IMR-90 (cell line): ENCODE results near the gene CLEC5A. TPM values are rescaled to one million over a fixed set of nuclear protein-coding genes. Genes with fewer than 3 reads are reported as not detected.

ENCODE experiments used
- ATAC-seq: fragments of 200-7000 bp; cut with Tn5 transposase; 2 replicates; pipeline ENCODE4 v1.9.1; 2020; ENCODE audit warnings: low read depth, mild to moderate bottlenecking, moderate library complexity
- BruUV-seq: library from RNA; stranded (reverse); fragments of 400-500 nt; replicated peaks from 2 replicates; lab custom pipeline; 2021; lab: Mats Ljungman, UMichigan
- CTCF ChIA-PET: fragments of 300-600 bp; formaldehyde crosslinking; extraction: SDS; loops from one replicate; lab custom pipeline; 2021; ENCODE audit warnings: antibody characterized with exemption; lab: Yijun Ruan, JAX
- POLR2A ChIA-PET: fragments of 300-600 bp; sonication (Branson Sonifier 250); formaldehyde crosslinking; loops from one replicate; lab custom pipeline; 2022; ENCODE audit warnings: antibody characterized with exemption; ENCODE audit not compliant: unreplicated experiment; lab: Charles Lee
- DNase-seq: peaks from one replicate; pipeline ENCODE4 v3.0.0; 2013
- H2AFZ ChIP-seq: replicated peaks from 2 replicates; pipeline ENCODE3; 2013; ENCODE audit warnings: low read length, mild to moderate bottlenecking; ENCODE audit not compliant: poor library complexity
- H2AK5ac ChIP-seq: 2 replicates; pipeline ENCODE4 v1.6.1; 2013; ENCODE audit warnings: low read depth, low read length, inconsistent platforms
- H2AK9ac ChIP-seq: replicated peaks from 2 replicates; pipeline ENCODE3; 2013; ENCODE audit warnings: mild to moderate bottlenecking, low read depth, low read length, moderate library complexity; ENCODE audit not compliant: poor library complexity
- H2BK120ac ChIP-seq: 2 replicates; pipeline ENCODE4 v1.6.1; 2013; ENCODE audit warnings: low read depth, low read length, inconsistent platforms
- H2BK15ac ChIP-seq: 3 replicates; pipeline ENCODE4 v1.6.1; 2013; ENCODE audit warnings: low read depth, low read length, inconsistent platforms
- H2BK20ac ChIP-seq: 2 replicates; pipeline ENCODE4 v1.6.1; 2013; ENCODE audit warnings: low read depth, mild to moderate bottlenecking, inconsistent platforms, low read length, moderate library complexity
- H2BK5ac ChIP-seq: 2 replicates; pipeline ENCODE4 v1.6.1; 2013; ENCODE audit warnings: mild to moderate bottlenecking, low read depth, low read length, inconsistent platforms; ENCODE audit not compliant: poor library complexity, severe bottlenecking
- H3K14ac ChIP-seq: replicated peaks from 2 replicates; pipeline ENCODE4 v1.6.1; 2013; ENCODE audit warnings: low read depth, low read length, inconsistent platforms
- H3K18ac ChIP-seq: 2 replicates; pipeline ENCODE4 v1.6.1; 2013; ENCODE audit warnings: low read depth, low read length, control low read depth
- H3K23ac ChIP-seq: 2 replicates; pipeline ENCODE4 v1.6.1; 2013; ENCODE audit warnings: low read depth, low read length, inconsistent platforms
- H3K27ac ChIP-seq: 2 replicates; pipeline ENCODE4 v1.5.1; 2013; ENCODE audit warnings: mild to moderate bottlenecking, control low read depth, low read length; ENCODE audit not compliant: insufficient read depth
- H3K27me3 ChIP-seq: 2 replicates; pipeline ENCODE4 v1.6.1; 2013; ENCODE audit warnings: low read length; ENCODE audit not compliant: control insufficient read depth, insufficient read depth
- H3K36me3 ChIP-seq: 2 replicates; pipeline ENCODE4 v1.6.1; 2013; ENCODE audit warnings: low read length, mixed read lengths; ENCODE audit not compliant: control insufficient read depth, insufficient read depth
- H3K4ac ChIP-seq: 2 replicates; pipeline ENCODE4 v1.6.1; 2013; ENCODE audit warnings: low read depth, low read length, inconsistent platforms
- H3K4me1 ChIP-seq: 2 replicates; pipeline ENCODE4 v1.6.1; 2013; ENCODE audit warnings: low read length, mixed read lengths; ENCODE audit not compliant: control insufficient read depth, insufficient read depth
- H3K4me2 ChIP-seq: 2 replicates; pipeline ENCODE4 v1.6.1; 2013; ENCODE audit warnings: low read depth, mild to moderate bottlenecking, control low read depth, low read length, moderate library complexity
- H3K4me3 ChIP-seq: 2 replicates; pipeline ENCODE4 v1.5.1; 2013; ENCODE audit warnings: low read depth, mild to moderate bottlenecking, control low read depth, low read length, moderate library complexity; ENCODE audit not compliant: insufficient read depth
- H3K56ac ChIP-seq: 2 replicates; pipeline ENCODE4 v1.6.1; 2013; ENCODE audit warnings: low read length, inconsistent platforms; ENCODE audit not compliant: insufficient read depth; ENCODE audit errors: extremely low read depth
- H3K79me1 ChIP-seq, 2 experiments: 2 replicates each; pipeline ENCODE4 v1.6.1; 2013; ENCODE audit warnings: low read length in 2 of 2, inconsistent platforms in 1 of 2, low read depth in 1 of 2
- H3K9ac ChIP-seq: 2 replicates; pipeline ENCODE4 v1.6.1; 2013; ENCODE audit warnings: low read depth, low read length, control low read depth
- H3K9me1 ChIP-seq: 2 replicates; pipeline ENCODE4 v1.6.1; 2013; ENCODE audit warnings: low read length, inconsistent platforms; ENCODE audit not compliant: insufficient read depth
- H3K9me3 ChIP-seq: 2 replicates; pipeline ENCODE4 v1.6.1; 2013; ENCODE audit warnings: low read length; ENCODE audit not compliant: control insufficient read depth, insufficient read depth
- H4K20me1 ChIP-seq: 2 replicates; pipeline ENCODE4 v1.6.1; 2013; ENCODE audit warnings: low read length, inconsistent platforms; ENCODE audit not compliant: insufficient read depth
- H4K5ac ChIP-seq: 2 replicates; pipeline ENCODE4 v1.6.1; 2013; ENCODE audit warnings: mild to moderate bottlenecking, low read depth, low read length, control low read depth
- H4K8ac ChIP-seq, 2 experiments: 2 replicates each; pipeline ENCODE4 v1.6.1; 2013; ENCODE audit warnings: low read depth in 2 of 2, low read length in 2 of 2, control low read depth in 1 of 2, inconsistent platforms in 1 of 2
- H4K91ac ChIP-seq: 2 replicates; pipeline ENCODE4 v1.6.1; 2013; ENCODE audit warnings: low read depth, low read length, inconsistent platforms; ENCODE audit not compliant: insufficient read depth
- MAZ ChIP-seq: IDR thresholded peaks from 2 replicates; pipeline ENCODE4 v1.6.1; 2012; ENCODE audit warnings: low read depth, mild to moderate bottlenecking, low read length, improper control_type of control experiment, moderate library complexity, borderline replicate concordance
- RCOR1 ChIP-seq: IDR thresholded peaks from 2 replicates; pipeline ENCODE4 v1.6.1; 2012; ENCODE audit warnings: mild to moderate bottlenecking, low read length, improper control_type of control experiment; ENCODE audit not compliant: insufficient replicate concordance
- WGBS, 2 experiments: methylation state at CpG; one replicate each; pipeline versions ENCODE4 v1.1.5 to v1.1.7; 2013; ENCODE audit warnings: missing lambda C conversion rate in 2 of 2; ENCODE audit not compliant: insufficient read length in 1 of 2; ENCODE audit errors: extremely low coverage in 2 of 2; 5-methylcytosine and 5-hydroxymethylcytosine counted together
- dilution Hi-C: fragments of 300-500 bp; cut with HindIII; formaldehyde crosslinking; loops from one replicate; pipeline ENCODE4 v1.14.3; 2018; ENCODE audit warnings: low sequenced_read_pairs; ENCODE audit not compliant: unreplicated experiment
- in situ Hi-C: fragments of 300-500 bp; cut with MboI; formaldehyde crosslinking; loops from 3 replicates; pipeline ENCODE4 v1.14.3; 2019; ENCODE audit warnings: low sequenced_read_pairs, inconsistent platforms, mixed read lengths
- intact Hi-C: fragments of 100-400 bp; cut with micrococcal nuclease; formaldehyde crosslinking; loops from 2 replicates; pipeline ENCODE4 v1.10.0; 2022
- polyA plus RNA-seq, 3 experiments: library from polyadenylated mRNA; depleted of rRNA; stranded (reverse); fragments of >200 nt; gene quantifications; 2 replicates each; pipeline ENCODE4 v1.2.3, GENCODE V29; 2012; ENCODE audit warnings: low replicate concordance in 1 of 3
- total RNA-seq: library from RNA; depleted of rRNA; stranded (reverse); fragments of >200 nt; gene quantifications from 2 replicates; pipeline ENCODE4 v1.2.3, GENCODE V29; 2012

Gene CLEC5A
- total and polyA plus RNA-seq, 2 of the 4 experiments (the other 2 are of a cell fraction): not detected

DNA sequence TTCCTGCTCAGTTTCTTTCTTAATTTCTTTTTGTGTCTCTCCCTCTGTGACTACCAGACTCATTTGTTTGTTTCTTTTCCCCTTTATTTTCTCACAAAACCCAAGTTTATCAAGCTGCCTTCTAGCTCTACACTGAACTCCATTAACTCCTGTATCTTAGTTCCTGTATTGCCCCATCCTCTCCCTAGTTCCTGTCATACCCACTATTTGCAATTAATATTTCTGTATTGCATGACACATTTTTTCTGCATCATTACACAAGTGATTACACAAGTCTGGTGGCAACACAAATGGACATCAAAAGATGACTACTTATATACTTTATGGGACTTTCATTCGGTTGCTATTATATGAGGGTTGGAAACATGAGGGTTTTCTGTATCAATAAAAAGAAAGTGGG lies 57.5 kb downstream of the CLEC5A start:
- no peak for ATAC-seq
- no peak overlapping the region for H2BK20ac ChIP-seq
- no peak overlapping the region for H2AK5ac ChIP-seq

More for the DNA sequence above, 57.5 kb downstream of the CLEC5A start:
- H2BK120ac ChIP-seq: no peak overlapping the region
- no peak overlapping the region for H3K4me2 ChIP-seq
- no peaks in the 10 kb centered on the region for H3K4me1 ChIP-seq
- DNase-seq: no peak
- H2AFZ ChIP-seq: no peak overlapping the region
- H3K4ac ChIP-seq: no peak overlapping the region
- no peak overlapping the region for H4K91ac ChIP-seq
- intact Hi-C loops: no loop called here
- no peak overlapping the region for H3K18ac ChIP-seq
- no peak for TF ChIP-seq MAZ
- TF ChIP-seq RCOR1: no peak
- H2BK15ac ChIP-seq: no peak overlapping the region
- H3K9me3 ChIP-seq: peaks cover 9% of the 10 kb centered on the region
- H4K8ac ChIP-seq: no peak overlapping the region
- no peaks in the 10 kb centered on the region for H3K9me1 ChIP-seq
- H3K56ac ChIP-seq: no peak overlapping the region
- no peaks in the 10 kb centered on the region for H4K20me1 ChIP-seq
- WGBS, 2 experiments: no CpG with 5 or more reads among the region's 1 CpG
- H2AK9ac ChIP-seq: no peak overlapping the region
- H3K79me1 ChIP-seq: no peaks in the 10 kb centered on the region
- H3K36me3 ChIP-seq: no peaks in the 10 kb centered on the region
- H3K23ac ChIP-seq: no peak overlapping the region
- H3K27me3 ChIP-seq: no peaks in the 10 kb centered on the region
- in situ Hi-C loops: no loop called here
- no peak overlapping the region for H3K9ac ChIP-seq
- no peak overlapping the region for H3K27ac ChIP-seq
- no peak overlapping the region for H3K14ac ChIP-seq
- no peak overlapping the region for H2BK5ac ChIP-seq
- no peak overlapping the region for H3K4me3 ChIP-seq
- CTCF ChIA-PET: no interaction called here
- POLR2A ChIA-PET: no interaction called here
- BruUV-seq: no TSS peak
- dilution Hi-C loops: no loop called here
- H4K5ac ChIP-seq: no peak overlapping the region
